Omental fat pad (tissue), 4 donors: ENCODE data around the gene TIMM21. TPM values are rescaled to one million over a fixed set of nuclear protein-coding genes. Genes with fewer than 3 reads are reported as not detected.

Source experiments
- ATAC-seq: fragments of 150-250 bp; one replicate; pipeline ENCODE4 v1.9.1; 2016; ENCODE audit warnings: mild to moderate bottlenecking, moderate library complexity; ENCODE audit not compliant: low FRiP score
- DNase-seq: peaks from one replicate; pipeline ENCODE4 v3.0.0-alpha.2; 2019; ENCODE audit warnings: low spot score
- CTCF ChIP-seq, 3 donors: fragments of 450-650 bp; IDR thresholded peaks; one replicate each; pipeline ENCODE4 v1.5.1; 2016 to 2017; ENCODE audit warnings: antibody characterized with exemption in 3 of 3, mild to moderate bottlenecking in 3 of 3, moderate library complexity in 2 of 3
- total RNA-seq, 4 donors: library from RNA; depleted of rRNA; stranded (reverse); fragments of >200 nt; gene quantifications; one replicate each; pipeline ENCODE4 v1.1.0, GENCODE V29; 2016

Gene TIMM21
- total RNA-seq, 4 donors from 2014 or later = 33.9 to 44.5 (median 38.8) TPM

- no peak for TF ChIP-seq CTCF (IDR thresholded peaks at IDR 0.05)
- DNase-seq (no peak), ATAC-seq (no peak)
Observed at GRCh38 chr18:74146756-74147155, 1.6 kb upstream of the TIMM21 start.

- ATAC-seq (no peak), DNase-seq (no peak)
- no peak for TF ChIP-seq CTCF (IDR thresholded peaks at IDR 0.05)
Observed at GRCh38 chr18:74147491-74147778, 888 bp upstream of the TIMM21 start.

- DNase-seq (no peak), ATAC-seq (no peak)
- no peak for TF ChIP-seq CTCF (IDR thresholded peaks at IDR 0.05)
Observed at GRCh38 chr18:74148543-74149070, 284 bp downstream of the TIMM21 start.

- TF ChIP-seq CTCF (IDR thresholded peaks at IDR 0.05) = no peak
- ATAC-seq (no peak), DNase-seq (no peak)
Observed at GRCh38 chr18:74149878-74150277, 1.6 kb downstream of the TIMM21 start.

GRCh38 chr18:74152270-74152669 is 3.9 kb downstream of the TIMM21 start:
- TF ChIP-seq CTCF (IDR thresholded peaks at IDR 0.05) = no peak
- DNase-seq (no peak), ATAC-seq (no peak)

- DNase-seq = no peak
- no peak for ATAC-seq
- TF ChIP-seq CTCF (IDR thresholded peaks at IDR 0.05) = no peak
Observed at GRCh38 chr18:74152857-74153256, 4.5 kb downstream of the TIMM21 start.

GRCh38 chr18:74153377-74153776 is 5.1 kb downstream of the TIMM21 start:
- TF ChIP-seq CTCF (IDR thresholded peaks at IDR 0.05) = no peak
- ATAC-seq (no peak), DNase-seq (no peak)
